H1 (cell line): ENCODE measurements around the gene TRPC1. TPM values are rescaled to one million over a fixed set of nuclear protein-coding genes. Genes with fewer than 3 reads are reported as not detected.

ENCODE experiments used
- CHD2 ChIP-seq: IDR thresholded peaks from 2 replicates; pipeline ENCODE4 v1.6.1; 2012; ENCODE audit warnings: low read length, improper control_type of control experiment
- GTF2F1 ChIP-seq: IDR thresholded peaks from 2 replicates; pipeline ENCODE4 v1.6.1; 2012; ENCODE audit warnings: low read depth, low read length, improper control_type of control experiment, borderline replicate concordance
- RBBP5 ChIP-seq: IDR thresholded peaks from 2 replicates; pipeline ENCODE4 v1.7.1; 2012; ENCODE audit warnings: low read depth, mild to moderate bottlenecking, inconsistent platforms, low read length, moderate library complexity, borderline replicate concordance
- SRF ChIP-seq: IDR thresholded peaks from 2 replicates; pipeline ENCODE4 v1.6.1; 2011; ENCODE audit warnings: mild to moderate bottlenecking, low read depth, low read length, moderate library complexity
- polyA plus RNA-seq, 7 experiments: library from polyadenylated mRNA; depleted of rRNA in 3 of 7; stranded (reverse) in 5 of 7; unstranded in 2 of 7; fragments of >200 nt in 5 of 7; fragments of 200-250 nt in 2 of 7; gene quantifications; 1 replicate in 5 of 7; 2 replicates in 1 of 7; 4 replicates in 1 of 7; pipeline versions ENCODE4 v1.2.1 to v1.2.3, GENCODE V29; 2011 to 2013; ENCODE audit warnings: missing spikeins in 2 of 7, mixed read lengths in 2 of 7
- total RNA-seq: library from RNA; stranded (reverse); fragmentation: NEBNext Ultra II Directional; extraction: Animal tissue kit (Norgen Biotek cat#: 25700); gene quantifications from 2 replicates; pipeline ENCODE4 v1.2.1, GENCODE V29; 2021

TRPC1 gene
- total and polyA plus RNA-seq, 2 of the 8 experiments (the other 6 are each of a cell fraction or from before 2014, with no cell fraction given), result 22.6 to 23.1 TPM

DNA sequence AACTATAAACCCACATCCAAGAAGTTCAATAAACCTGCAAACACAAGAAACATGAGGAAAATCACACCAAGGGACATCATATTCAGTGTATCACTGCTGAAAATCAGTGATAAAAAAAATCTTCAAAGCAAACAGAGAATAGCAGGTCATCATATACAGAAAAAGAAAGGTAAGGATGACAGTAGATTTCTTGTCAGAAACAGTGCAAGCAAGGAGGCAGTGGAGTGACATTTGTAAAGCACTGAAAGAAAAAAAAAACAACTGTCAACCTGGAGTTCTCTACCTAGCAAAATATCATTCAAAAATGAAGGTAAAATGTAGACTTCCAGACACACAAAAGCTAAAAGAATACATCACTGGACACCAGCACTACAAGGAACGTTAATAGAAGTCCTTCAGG is 71.5 kb downstream of the TRPC1 start (continued):
- TF ChIP-seq GTF2F1, result no peak
- TF ChIP-seq CHD2, result no peak
- no peak for TF ChIP-seq RBBP5
- no peak for TF ChIP-seq SRF
- TF ChIP-seq, all 59 proteins: peak for 0
